ENCODE measurements around the gene CRIM1. TPM values are rescaled to one million over a fixed set of nuclear protein-coding genes. Genes with fewer than 3 reads are reported as not detected.

The CRIM1 gene
- total and polyA plus RNA-seq, 12 donors: 7.6 to 66.3 (median 24.3) TPM

- 83 to 97% (median 94%) methylated on average over 4 of the region's 4 CpGs for WGBS, 4 donors
Observed at GRCh38 chr2:36393738-36394256, 38.2 kb downstream of the CRIM1 start.

GRCh38 chr2:36394804-36395203 is 39.2 kb downstream of the CRIM1 start:
- intact Hi-C loops (cut with DNase I): no loop called here
- H3K4me3 ChIP-seq: no peak overlapping the region
- no peaks in the 10 kb centered on the region for H3K36me3 ChIP-seq (replicated peaks in 1 of 2)
- no peak for DNase-seq
- H3K27ac ChIP-seq: no peak overlapping the region
- no peaks in the 10 kb centered on the region for H3K4me1 ChIP-seq (replicated peaks in 1 of 2)
- 87 to 92% (median 91%) methylated on average over 6 of the region's 6 CpGs for WGBS, 4 donors
- H3K9me3 ChIP-seq (replicated peaks in 1 of 3): no peaks in the 10 kb centered on the region
- H3K27me3 ChIP-seq: no peaks in the 10 kb centered on the region
- TF ChIP-seq CTCF (IDR thresholded peaks at IDR 0.05) (no peak), POLR2A (IDR thresholded peaks at IDR 0.05) (no peak)

More at GRCh38 chr2:36393738-36394256, 38.2 kb downstream of the CRIM1 start:
- Histone ChIP-seq H3K27ac (no peak overlapping the region), H3K9me3 (replicated peaks in 1 of 3) (no peaks in the 10 kb centered on the region), H3K27me3 (no peaks in the 10 kb centered on the region), H3K36me3 (replicated peaks in 1 of 2) (no peaks in the 10 kb centered on the region), H3K4me1 (replicated peaks in 1 of 2) (peaks cover 0 to 7% of the 10 kb centered on the region in 2 donors), H3K4me3 (no peak overlapping the region)
- DNase-seq: no peak
- TF ChIP-seq POLR2A (IDR thresholded peaks at IDR 0.05): no peak
- TF ChIP-seq CTCF (IDR thresholded peaks at IDR 0.05): no peak
- intact Hi-C loops (cut with DNase I): no loop called here

DNA sequence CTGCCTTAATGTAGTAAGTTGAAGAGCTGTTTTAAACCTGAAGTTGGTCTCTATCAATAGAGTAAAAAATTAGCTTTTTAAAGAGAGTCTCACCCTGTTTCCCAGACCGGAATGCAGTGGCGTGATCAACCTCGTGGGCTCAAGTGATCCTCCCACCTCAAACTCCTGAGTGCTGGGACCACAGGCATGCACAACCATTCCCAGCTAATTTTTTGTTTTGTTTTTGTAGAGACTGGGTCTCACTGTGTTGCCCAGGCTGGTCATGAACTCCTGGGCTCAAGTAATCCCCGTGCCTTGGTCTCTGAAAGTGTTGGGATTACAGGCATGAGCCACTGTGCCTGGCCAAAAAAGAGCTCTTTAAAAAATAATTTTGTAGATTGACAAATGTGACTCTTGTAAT is 40.3 kb downstream of the CRIM1 start:
- intact Hi-C loops (cut with DNase I): no loop called here
- Histone ChIP-seq H3K9me3 (replicated peaks in 1 of 3) (no peaks in the 10 kb centered on the region), H3K4me3 (no peak overlapping the region), H3K36me3 (replicated peaks in 1 of 2) (no peaks in the 10 kb centered on the region), H3K4me1 (replicated peaks in 1 of 2) (no peaks in the 10 kb centered on the region), H3K27me3 (no peaks in the 10 kb centered on the region), H3K27ac (no peak overlapping the region)
- DNase-seq: no peak
- 92 to 100% (median 97%) methylated on average over 4 of the region's 4 CpGs for WGBS, 4 donors
- TF ChIP-seq CTCF (IDR thresholded peaks at IDR 0.05) (no peak), POLR2A (IDR thresholded peaks at IDR 0.05) (no peak)

DNA sequence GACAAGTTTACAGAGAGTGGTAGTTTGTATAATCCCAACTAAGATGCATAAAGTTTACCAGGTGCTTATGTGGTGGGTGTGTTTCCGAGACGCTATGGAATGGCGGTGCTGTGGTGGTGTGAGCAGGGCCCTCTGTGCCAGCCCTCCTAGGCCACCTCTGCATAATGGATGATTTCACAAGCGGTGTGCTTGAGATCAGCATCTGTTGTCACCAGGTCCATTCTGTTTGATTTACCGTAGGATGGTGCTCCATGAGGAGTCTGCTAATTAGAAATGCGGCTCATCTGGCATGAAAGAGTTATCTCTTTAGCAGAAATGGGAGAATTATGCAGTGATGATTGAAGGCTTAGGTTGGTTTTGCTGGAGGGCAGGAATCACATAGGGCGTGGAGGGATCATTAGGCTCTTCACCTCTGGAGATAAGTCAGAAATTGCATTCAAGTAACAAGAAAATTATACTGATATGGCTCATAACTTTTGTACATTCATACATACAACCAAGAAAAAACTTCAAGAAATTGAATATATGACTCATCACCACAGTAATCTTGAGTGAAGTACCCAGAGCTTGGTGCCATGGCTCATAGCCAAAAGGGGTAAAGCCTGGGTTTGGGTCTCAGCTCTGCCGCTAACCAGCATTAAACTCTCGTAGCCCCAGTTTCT is 41.4 kb downstream of the CRIM1 start:
- Histone ChIP-seq H3K4me1 (replicated peaks in 1 of 2) (no peaks in the 10 kb centered on the region), H3K9me3 (replicated peaks in 1 of 3) (no peaks in the 10 kb centered on the region), H3K27ac (no peak overlapping the region), H3K36me3 (replicated peaks in 1 of 2) (no peaks in the 10 kb centered on the region), H3K4me3 (no peak overlapping the region), H3K27me3 (no peaks in the 10 kb centered on the region)
- 94 to 99% (median 96%) methylated on average over 9 of the region's 9 CpGs for WGBS, 4 donors
- no peak for DNase-seq
- no peak for TF ChIP-seq POLR2A (IDR thresholded peaks at IDR 0.05)
- no peak for TF ChIP-seq CTCF (IDR thresholded peaks at IDR 0.05)
- intact Hi-C loops (cut with DNase I): no loop called here
